GOT3 (cell line): ENCODE results near the gene SLC38A7.
"Not testable (repeated sequence)": the region's sequence is repeated elsewhere in the genome, so short reads cannot be mapped to it uniquely, and the experiment has no call there.

ENCODE experiments used
- DNase-seq: peaks from one replicate; lab custom pipeline; 2025; ENCODE audit warnings: mixed read lengths; lab: John Stamatoyannopoulos, UW

Gene SLC38A7

GRCh38 chr16:58678716-58679115 is 5.9 kb downstream of the SLC38A7 start:
- no peak for DNase-seq

- DNase-seq: no peak
Measured at GRCh38 chr16:58678269-58678668, 6.3 kb downstream of the SLC38A7 start.

- no peak for DNase-seq
Measured at GRCh38 chr16:58670946-58671583, 13.5 kb downstream of the SLC38A7 start.

- DNase-seq: no peak
Measured at GRCh38 chr16:58670177-58670576, 14.4 kb downstream of the SLC38A7 start.

- DNase-seq: no peak
Measured at GRCh38 chr16:58665200-58665599, 19.4 kb downstream of the SLC38A7 start.

DNA sequence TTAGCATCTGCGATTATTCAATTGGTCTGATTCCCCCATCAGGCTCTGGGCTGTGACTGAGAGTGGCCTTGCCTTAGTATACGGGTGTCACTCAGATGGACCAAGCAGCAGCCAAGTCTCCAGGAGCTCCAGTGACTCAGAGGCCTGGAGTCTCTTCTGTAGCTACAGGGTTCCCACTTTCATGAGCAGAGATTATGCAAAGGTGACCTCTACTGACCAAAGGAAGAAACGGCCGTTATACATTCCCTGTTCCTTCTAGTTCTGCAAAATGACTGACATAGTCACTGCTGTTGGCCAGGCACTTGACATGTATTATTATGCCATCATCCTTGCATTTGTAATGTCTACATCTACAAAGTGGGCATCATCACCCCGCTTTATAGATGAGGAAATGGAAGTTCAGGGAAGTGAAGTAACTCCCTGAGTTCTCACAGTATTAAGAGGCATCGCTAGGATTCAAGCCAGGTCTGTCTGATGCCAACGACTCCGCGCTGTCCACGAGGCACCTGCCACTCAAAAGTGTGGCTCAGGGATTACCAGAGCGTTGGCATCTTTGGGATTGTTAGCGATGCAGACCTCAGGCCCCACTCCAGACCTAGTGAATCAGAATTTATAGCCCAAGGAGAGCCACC is 23.3 kb downstream of the SLC38A7 start:
- no peak for DNase-seq

DNA sequence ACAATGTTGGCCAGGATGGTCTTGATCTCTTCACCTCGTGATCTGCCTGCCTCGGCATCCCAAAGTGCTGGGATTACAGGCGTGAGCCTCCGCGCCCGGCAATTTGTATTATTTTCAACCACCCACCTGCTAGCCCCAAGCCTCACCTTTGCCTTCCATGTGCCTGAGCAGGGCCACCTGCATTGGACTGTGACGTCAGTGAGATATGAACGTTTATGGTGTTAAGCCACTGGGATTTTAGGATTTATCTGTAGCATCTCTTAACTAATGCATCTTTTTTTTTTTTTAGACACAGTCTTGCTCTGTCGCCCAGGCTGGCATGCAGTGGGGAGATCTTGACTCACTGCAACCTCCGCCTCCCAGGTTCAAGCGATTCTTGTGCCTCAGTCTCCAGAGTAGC is 24.7 kb downstream of the SLC38A7 start:
- not testable (repeated sequence) for DNase-seq

DNA sequence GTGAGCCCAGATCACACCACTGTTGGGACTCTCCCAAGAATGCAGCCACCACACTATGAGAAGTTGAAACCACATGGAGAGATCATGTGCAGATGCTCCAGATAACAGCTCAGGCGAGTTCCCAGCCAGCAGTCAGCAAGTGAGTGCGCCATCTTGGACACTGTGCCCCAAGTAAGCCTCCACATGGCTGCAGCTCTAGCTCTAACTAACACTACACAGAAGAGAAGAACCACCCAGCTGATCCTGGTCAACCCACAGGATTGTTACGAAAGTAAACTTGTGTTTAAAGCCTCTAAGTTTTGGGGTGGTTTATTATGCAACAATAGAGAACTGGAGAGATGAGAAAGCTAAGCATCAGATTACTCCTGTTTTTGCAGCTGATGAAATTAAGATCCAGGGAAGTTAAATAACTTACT is 25.8 kb downstream of the SLC38A7 start:
- no peak for DNase-seq

DNA sequence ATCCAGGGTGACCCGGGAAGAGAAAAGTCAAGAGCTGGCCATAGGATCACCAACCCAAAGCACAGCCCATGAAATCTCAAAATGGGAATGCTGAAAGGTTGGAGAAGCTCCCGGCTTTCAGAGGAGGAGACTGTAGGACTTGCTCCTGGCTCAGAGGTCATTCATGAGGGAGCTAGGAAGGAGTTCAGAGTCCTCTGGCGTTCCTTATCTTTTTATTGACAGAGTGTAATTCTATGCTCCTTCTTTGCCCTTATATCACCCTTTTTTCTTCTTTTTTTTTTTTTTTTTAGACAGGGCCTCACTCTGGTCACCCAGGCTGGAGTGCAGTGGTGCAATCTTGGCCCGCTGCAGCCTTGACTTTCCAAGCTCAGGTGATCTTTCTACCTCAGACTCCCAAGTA is 27.7 kb downstream of the SLC38A7 start:
- DNase-seq: no peak

DNA sequence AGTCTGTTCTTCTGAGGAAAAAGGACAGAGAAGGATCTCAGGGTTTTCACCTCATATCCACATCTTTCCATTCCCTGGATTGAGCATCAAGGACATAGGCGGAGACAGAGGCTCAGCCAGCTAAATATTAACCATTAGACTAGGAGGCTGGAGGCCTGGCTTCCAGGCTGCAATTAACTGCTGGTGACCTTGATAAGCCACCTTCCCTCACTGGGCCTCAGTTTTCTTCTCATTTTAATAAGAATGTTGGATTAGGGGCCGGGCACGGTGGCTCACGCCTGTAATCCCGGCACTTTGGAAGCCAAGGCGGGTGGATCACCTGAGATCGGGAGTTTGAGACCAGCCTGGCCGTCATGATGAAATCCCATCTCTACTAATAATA is 29.4 kb downstream of the SLC38A7 start:
- DNase-seq: no peak

DNA sequence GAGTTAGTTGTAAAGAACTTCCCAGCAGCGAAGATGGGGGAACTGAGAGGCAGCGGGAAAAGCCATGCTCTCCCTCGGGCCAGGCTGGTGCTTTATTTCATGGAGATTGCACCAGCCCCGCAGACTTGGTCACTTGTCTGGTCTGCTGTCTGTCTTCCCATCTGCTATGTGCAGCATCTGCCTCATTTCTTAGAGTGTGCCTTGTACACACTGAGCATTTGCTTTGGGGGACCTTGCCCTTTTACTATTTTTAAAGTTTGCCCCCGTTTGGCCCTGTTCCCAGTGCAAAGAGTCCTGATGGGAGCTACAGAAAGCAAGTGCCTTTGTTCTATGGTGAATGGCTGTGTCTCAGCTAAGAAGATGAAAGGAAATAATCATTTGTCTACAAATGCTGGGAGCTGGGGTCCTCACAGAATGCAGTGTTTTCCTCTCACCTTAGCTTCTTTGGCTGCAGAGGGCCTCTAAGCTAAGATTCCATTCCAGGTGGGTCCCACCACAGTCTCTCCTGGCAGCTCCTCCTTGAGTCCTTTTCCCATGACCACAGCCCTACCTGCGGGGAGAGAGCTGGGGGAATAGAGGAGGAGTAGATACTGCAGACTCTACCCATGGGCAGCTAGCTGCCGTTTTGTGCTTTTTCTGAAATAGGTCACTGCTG is 29.9 kb downstream of the SLC38A7 start:
- no peak for DNase-seq

- DNase-seq: no peak
Measured at GRCh38 chr16:58652741-58653140, 31.8 kb downstream of the SLC38A7 start.

GRCh38 chr16:58651965-58652348 is 32.6 kb downstream of the SLC38A7 start:
- no peak for DNase-seq

GRCh38 chr16:58649707-58650106 is 34.9 kb downstream of the SLC38A7 start:
- no peak for DNase-seq

DNA sequence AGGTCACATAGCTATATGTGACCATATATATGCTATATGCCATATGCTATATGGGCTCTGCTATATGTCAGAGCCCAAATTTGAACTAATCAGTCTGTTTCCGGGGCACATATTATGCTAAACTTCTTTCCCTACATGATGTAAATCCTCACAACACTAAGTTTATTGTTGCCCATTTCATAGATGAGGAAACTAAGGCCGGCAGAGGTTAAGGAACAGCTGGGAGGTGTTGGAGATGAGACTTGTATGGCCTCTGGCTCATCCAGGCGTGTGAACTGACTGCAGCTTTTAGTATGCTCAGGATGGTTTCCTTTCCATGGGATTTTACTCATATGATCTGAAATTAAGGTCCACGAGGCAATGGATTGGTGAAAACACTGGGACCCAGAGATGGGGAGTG is 37.5 kb downstream of the SLC38A7 start:
- no peak for DNase-seq

DNA sequence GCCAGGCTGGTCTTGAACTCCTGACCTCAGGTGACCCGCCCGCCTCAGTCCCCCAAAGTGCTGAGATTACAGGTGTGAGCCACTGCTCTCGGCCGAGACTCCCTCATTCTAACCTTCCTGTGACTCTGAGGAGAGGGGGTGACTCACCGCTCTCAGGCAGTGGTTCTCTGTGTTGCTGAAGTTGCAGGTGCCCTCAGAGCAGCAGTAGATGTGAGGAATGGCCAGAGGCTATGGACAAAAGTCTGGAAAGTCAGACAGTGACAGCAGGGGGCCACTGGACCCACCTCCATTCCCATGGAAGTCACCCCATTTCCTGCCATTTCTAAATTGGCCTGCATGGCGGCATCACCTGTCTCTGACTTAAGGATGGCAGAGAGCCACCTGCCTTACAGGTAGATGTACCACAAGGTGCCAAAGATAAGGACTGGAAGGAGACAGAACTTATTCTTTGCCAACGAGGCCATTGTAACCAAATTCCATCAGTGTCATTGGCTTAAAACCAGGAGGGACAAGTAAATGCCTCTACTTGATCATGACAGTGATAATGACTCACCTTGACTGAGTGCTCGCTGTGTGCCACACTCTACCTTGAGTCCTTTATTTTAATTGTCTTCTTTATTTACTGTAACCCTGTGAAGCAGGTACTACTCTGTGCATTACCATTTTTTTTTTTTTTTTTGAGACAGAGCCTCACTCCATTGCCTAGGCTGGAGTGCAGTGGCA is 39.6 kb downstream of the SLC38A7 start:
- no peak for DNase-seq

DNA sequence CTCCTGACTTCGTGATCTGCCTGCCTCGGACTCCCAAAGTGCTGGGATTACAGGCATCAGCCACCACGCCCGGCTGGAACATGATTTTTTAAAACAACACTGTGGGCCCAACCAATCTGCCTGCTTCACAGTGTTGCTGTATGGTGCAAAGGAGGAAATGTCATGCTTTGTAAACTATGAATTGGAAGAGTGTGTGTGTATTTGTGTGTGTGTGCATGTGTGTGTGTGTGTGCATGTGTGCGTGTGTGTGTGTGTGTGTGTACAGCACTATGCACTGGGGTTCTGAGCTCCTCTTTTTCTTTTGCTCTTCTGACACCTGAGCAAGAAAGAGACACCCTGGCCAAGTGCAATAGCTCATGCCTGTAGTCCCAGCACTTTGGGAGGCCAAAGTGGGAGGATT is 40.5 kb downstream of the SLC38A7 start:
- DNase-seq: no peak

- DNase-seq: no peak
Measured at GRCh38 chr16:58640949-58641348, 43.6 kb downstream of the SLC38A7 start.

DNA sequence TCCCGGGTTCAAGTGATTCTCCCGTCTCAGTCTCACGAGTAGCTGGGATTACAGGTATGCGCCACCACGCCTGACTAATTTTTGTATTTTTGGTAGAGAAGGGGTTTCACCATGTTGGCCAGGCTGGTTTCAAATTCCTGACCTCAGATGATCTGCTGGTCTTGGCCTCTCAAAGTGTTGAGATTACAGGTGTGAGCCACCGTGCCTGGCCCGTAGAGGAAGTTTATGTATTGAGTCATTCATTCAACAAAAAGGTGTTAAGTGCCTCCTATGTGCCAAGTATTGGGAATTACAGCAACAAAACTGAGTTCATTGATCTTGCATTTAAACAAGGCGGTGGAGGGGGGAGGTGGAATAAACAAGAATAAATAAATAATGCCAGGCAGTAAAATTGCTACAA is 44.7 kb downstream of the SLC38A7 start:
- no peak for DNase-seq

DNA sequence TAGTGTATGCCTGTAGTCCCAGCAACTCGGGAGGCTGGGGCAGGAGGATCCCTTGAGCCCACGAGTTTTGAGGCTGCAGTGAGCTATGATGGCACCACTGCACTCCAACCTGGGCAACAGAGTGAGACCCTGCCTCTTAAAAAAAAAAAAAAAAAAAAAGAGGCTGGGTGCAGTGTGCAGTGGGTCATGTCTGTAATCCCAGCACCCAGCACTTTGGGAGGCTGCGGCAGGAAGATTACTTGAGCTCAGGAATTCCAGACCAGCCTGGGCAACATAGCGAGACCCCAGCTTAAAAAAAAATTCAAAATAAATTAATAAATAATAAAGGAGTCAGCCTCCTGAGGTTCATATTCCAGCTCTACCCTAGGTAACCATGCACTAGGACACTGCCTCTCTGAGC is 45.3 kb downstream of the SLC38A7 start:
- no peak for DNase-seq

DNA sequence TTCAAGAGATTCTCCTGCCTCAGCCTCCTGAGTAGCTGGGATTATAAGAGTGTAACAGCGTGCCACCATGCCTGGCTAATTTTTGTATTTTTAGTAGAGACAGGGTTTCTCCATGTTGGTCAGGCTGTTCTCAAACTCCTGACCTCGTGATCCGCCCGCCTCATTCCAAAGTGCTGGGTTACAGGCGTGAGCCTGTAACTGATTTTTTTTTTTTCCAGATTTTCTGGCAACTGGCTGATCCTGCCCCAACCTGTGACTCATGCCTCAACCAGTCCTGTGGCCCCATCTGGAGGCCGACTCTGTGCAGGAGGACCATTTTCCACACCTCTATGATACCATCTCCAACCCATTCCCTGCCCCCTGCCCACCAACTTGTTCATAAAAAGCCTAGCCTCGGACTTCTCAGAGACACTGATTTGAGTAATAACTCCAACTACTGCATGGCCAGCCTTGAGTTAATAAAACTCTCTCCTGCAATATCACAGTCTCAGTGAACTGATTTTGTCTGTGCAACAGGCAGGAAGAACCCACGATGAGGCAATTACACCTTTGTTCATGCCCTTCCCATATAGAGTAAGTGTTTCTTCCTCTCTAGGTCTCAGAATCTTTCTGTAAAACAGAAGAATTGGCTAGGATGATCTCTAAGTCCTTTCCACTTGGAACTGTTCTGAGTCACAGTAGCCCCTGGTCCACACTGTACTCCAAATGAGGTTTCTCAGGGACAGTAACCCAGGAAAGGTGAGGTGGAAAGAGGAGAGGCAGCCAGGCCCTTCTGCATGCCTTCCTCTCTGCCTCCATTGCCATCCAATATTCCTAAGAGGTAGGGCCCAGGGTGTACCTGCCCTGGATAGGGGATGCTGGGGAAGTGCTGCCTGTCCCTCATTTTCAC is 46.2 kb downstream of the SLC38A7 start:
- DNase-seq: no peak

- DNase-seq: not testable (repeated sequence)
Measured at GRCh38 chr16:58637021-58637420, 47.5 kb downstream of the SLC38A7 start.
